ENCODE measurements around the gene NAA30.

DNA sequence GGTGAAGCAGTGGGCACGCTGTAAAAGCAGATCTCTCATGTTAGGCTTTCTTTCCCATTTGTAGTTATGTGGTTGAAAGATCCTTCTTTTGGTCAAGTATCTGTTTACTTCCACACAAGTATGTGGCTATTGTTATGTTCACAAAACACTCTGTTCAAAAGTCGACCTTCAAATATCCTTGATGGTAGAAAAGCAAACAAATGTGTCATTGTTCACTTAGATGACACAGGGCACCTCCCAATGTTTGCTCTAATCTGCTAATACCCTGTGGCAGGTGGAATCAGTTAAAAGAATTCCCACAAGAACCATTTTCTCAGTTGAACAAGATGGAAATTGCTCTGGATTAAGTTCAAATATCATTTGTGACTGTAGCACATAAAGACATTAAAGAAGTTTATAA, 43.6 kb upstream of the NAA30 start:
- TF ChIP-seq, protein P1, sequence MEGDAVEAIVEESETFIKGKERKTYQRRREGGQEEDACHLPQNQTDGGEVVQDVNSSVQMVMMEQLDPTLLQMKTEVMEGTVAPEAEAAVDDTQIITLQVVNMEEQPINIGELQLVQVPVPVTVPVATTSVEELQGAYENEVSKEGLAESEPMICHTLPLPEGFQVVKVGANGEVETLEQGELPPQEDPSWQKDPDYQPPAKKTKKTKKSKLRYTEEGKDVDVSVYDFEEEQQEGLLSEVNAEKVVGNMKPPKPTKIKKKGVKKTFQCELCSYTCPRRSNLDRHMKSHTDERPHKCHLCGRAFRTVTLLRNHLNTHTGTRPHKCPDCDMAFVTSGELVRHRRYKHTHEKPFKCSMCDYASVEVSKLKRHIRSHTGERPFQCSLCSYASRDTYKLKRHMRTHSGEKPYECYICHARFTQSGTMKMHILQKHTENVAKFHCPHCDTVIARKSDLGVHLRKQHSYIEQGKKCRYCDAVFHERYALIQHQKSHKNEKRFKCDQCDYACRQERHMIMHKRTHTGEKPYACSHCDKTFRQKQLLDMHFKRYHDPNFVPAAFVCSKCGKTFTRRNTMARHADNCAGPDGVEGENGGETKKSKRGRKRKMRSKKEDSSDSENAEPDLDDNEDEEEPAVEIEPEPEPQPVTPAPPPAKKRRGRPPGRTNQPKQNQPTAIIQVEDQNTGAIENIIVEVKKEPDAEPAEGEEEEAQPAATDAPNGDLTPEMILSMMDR (IDR thresholded peaks at IDR 0.05), result no peak
- TF ChIP-seq POLR2AphosphoS5 (IDR thresholded peaks at IDR 0.05), result no peak
